ENCODE results near the gene DSCAM.

DSCAM gene

DNA sequence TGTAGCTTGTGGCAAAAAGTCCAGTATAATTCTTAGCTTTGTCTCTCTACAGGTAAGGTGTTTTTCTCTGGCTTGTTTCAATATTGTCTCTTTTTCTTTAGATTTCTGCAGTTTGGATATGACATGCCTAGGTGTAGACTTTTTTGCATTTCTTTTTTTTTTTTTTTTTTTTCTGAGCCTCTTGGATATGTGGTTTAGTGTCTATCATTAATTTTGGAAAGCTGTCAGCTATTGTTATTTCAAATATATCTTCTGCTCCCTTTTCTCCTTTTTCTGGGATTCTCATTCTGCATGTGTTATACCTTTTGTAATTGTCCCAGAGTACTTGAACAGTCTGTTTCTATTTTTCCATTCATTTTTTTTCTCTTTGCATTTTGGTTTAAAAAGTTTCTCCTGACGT lies 243.2 kb downstream of the DSCAM start:
- CTCF ChIA-PET, result interaction anchor here (0.6 kb wide), 1 partner anchor 284 kb away, joined by 3 read pairs; no protein-coding TSS in a partner anchor

DNA sequence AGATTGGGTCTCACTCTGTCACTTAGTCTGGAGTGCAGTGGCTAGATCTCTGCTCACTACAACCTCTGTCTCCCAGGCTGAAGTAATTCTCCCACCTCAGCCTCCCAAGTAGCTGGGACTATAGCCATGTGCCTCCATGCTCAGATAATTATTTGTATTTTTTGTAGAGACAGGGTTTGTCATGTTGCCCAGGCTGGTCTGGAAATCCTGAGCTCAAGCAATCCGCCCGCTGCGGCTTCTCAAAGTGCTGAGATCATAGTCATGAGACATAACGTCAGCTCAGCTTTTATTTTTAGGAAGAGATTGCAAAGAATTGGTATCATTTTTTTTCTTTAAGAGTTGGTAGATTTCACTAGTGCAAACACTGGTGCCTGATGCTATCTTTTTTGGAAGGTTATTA lies 244.9 kb downstream of the DSCAM start:
- no peak for DNase-seq
- Histone ChIP-seq H3K4me1 (ENCODE audit: control extremely low read depth in 1 of 4, control insufficient read depth in 4 of 4, insufficient read depth in 4 of 4, low read length in 3 of 4) (no peaks in the 10 kb centered on the region), H3K4me3 (ENCODE audit: control insufficient read depth in 1 of 7, extremely low read depth in 1 of 7, insufficient read depth in 4 of 7, low read depth in 2 of 7, low read length in 6 of 7) (no peak overlapping the region), H3K9me3 (ENCODE audit: control extremely low read depth in 1 of 5, control insufficient read depth in 4 of 5, insufficient read depth in 2 of 5, low read depth in 1 of 5, low read length in 4 of 5) (peaks cover 0 to 2% (median 0%) of the 10 kb centered on the region in 5 experiments), H3K36me3 (ENCODE audit: control insufficient read depth in 4 of 4, insufficient read depth in 4 of 4, low read length in 3 of 4) (no peaks in the 10 kb centered on the region), H3K27me3 (replicated peaks in 2 of 5; ENCODE audit: control insufficient read depth in 4 of 5, insufficient read depth in 5 of 5, low read length in 4 of 5) (no peaks in the 10 kb centered on the region), H3K27ac (ENCODE audit: insufficient read depth in 1 of 2, low read depth in 1 of 2, low read length in 2 of 2, poor library complexity in 1 of 2, severe bottlenecking in 2 of 2) (no peak overlapping the region)
- ChIA-PET POLR2A (no interaction called here), CTCF (no interaction called here)
- 100% methylated on average over 3 of the region's 4 CpGs for WGBS (ENCODE audit: insufficient coverage)

More for the DNA sequence above, 243.2 kb downstream of the DSCAM start:
- peaks cover 0 to 2% (median 0%) of the 10 kb centered on the region in 5 experiments for H3K9me3 ChIP-seq (ENCODE audit: control extremely low read depth in 1 of 5, control insufficient read depth in 4 of 5, insufficient read depth in 2 of 5, low read depth in 1 of 5, low read length in 4 of 5)
- POLR2A ChIA-PET, result no interaction called here
- no peak overlapping the region for H3K4me3 ChIP-seq (ENCODE audit: control insufficient read depth in 1 of 7, extremely low read depth in 1 of 7, insufficient read depth in 4 of 7, low read depth in 2 of 7, low read length in 6 of 7)
- no peaks in the 10 kb centered on the region for H3K4me1 ChIP-seq (ENCODE audit: control extremely low read depth in 1 of 4, control insufficient read depth in 4 of 4, insufficient read depth in 4 of 4, low read length in 3 of 4)
- no peaks in the 10 kb centered on the region for H3K27me3 ChIP-seq (replicated peaks in 2 of 5; ENCODE audit: control insufficient read depth in 4 of 5, insufficient read depth in 5 of 5, low read length in 4 of 5)
- WGBS (ENCODE audit: insufficient coverage), result no CpG with 5 or more reads among the region's 1 CpG
- no peak for DNase-seq
- H3K27ac ChIP-seq (ENCODE audit: insufficient read depth in 1 of 2, low read depth in 1 of 2, low read length in 2 of 2, poor library complexity in 1 of 2, severe bottlenecking in 2 of 2), result no peak overlapping the region
- H3K36me3 ChIP-seq (ENCODE audit: control insufficient read depth in 4 of 4, insufficient read depth in 4 of 4, low read length in 3 of 4), result no peaks in the 10 kb centered on the region

DNA sequence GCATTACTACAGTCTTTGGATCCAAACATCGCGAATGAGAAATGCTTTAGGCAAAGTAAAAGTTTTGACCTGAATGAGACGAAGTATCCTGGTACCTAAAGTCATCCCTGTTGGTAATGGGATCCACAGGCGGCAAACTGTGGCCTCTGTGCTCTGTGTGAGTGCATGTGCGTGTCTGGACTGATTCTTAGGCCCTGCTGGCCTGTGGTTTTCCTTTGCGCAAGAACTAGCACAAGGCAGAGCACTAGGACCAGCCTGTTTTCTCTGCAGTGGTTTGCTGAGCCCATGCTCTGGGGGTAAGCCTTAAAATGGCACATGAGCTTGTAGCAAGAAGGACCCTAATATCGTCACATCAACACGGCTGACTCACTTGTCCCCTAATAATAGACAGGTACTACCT lies 251.2 kb downstream of the DSCAM start:
- no peaks in the 10 kb centered on the region for H3K36me3 ChIP-seq (ENCODE audit: control insufficient read depth in 4 of 4, insufficient read depth in 4 of 4, low read length in 3 of 4)
- no peak overlapping the region for H3K27ac ChIP-seq (ENCODE audit: insufficient read depth in 1 of 2, low read depth in 1 of 2, low read length in 2 of 2, poor library complexity in 1 of 2, severe bottlenecking in 2 of 2)
- POLR2A ChIA-PET, result no interaction called here
- DNase-seq, result no peak
- H3K4me3 ChIP-seq (ENCODE audit: control insufficient read depth in 1 of 7, extremely low read depth in 1 of 7, insufficient read depth in 4 of 7, low read depth in 2 of 7, low read length in 6 of 7), result no peak overlapping the region
- H3K27me3 ChIP-seq (replicated peaks in 2 of 5; ENCODE audit: control insufficient read depth in 4 of 5, insufficient read depth in 5 of 5, low read length in 4 of 5), result no peaks in the 10 kb centered on the region
- no peaks in the 10 kb centered on the region for H3K9me3 ChIP-seq (ENCODE audit: control extremely low read depth in 1 of 5, control insufficient read depth in 4 of 5, insufficient read depth in 2 of 5, low read depth in 1 of 5, low read length in 4 of 5)
- no peaks in the 10 kb centered on the region for H3K4me1 ChIP-seq (ENCODE audit: control extremely low read depth in 1 of 4, control insufficient read depth in 4 of 4, insufficient read depth in 4 of 4, low read length in 3 of 4)
- CTCF ChIA-PET, result no interaction called here
- WGBS (ENCODE audit: insufficient coverage), result 96% methylated on average over 6 of the region's 8 CpGs

DNA sequence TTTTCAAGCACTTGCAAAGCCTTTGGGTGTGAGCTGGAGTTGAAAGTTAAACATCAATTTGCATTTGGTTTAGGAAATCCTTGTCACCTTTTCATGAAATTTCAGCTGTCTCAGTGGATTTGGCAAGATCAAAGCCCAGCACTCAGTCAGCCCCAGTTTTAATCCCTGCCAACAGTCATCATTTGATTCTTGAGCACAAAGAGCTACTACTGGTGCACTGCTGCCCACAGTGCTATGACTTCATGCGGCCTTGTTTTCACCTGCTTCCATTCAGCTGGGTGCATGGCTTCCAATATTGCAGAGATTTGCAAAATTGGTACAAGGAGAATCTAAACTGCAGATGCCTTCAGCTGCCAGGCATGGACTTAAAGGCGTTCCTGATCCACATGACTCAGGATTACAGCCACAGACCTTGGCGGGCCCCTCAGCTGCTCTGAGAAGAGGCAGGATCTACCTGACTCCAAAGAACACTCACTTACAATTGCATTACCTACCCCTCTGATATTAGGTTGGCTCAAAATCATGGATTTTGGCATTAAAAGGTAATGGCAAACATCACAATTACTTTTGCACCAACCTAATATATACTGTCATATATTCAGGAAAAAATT lies 259.1 kb downstream of the DSCAM start:
- Histone ChIP-seq H3K9me3 (ENCODE audit: control extremely low read depth in 1 of 5, control insufficient read depth in 4 of 5, insufficient read depth in 2 of 5, low read depth in 1 of 5, low read length in 4 of 5) (no peaks in the 10 kb centered on the region), H3K4me3 (ENCODE audit: control insufficient read depth in 1 of 7, extremely low read depth in 1 of 7, insufficient read depth in 4 of 7, low read depth in 2 of 7, low read length in 6 of 7) (no peak overlapping the region), H3K4me1 (ENCODE audit: control extremely low read depth in 1 of 4, control insufficient read depth in 4 of 4, insufficient read depth in 4 of 4, low read length in 3 of 4) (no peaks in the 10 kb centered on the region), H3K27ac (ENCODE audit: insufficient read depth in 1 of 2, low read depth in 1 of 2, low read length in 2 of 2, poor library complexity in 1 of 2, severe bottlenecking in 2 of 2) (no peak overlapping the region), H3K36me3 (ENCODE audit: control insufficient read depth in 4 of 4, insufficient read depth in 4 of 4, low read length in 3 of 4) (no peaks in the 10 kb centered on the region), H3K27me3 (replicated peaks in 2 of 5; ENCODE audit: control insufficient read depth in 4 of 5, insufficient read depth in 5 of 5, low read length in 4 of 5) (peaks cover 0 to 3% (median 0%) of the 10 kb centered on the region in 5 experiments)
- POLR2A ChIA-PET, result no interaction called here
- 100% methylated on average over 3 of the region's 3 CpGs for WGBS (ENCODE audit: insufficient coverage)
- DNase-seq, result no peak
- CTCF ChIA-PET, result no interaction called here

DNA sequence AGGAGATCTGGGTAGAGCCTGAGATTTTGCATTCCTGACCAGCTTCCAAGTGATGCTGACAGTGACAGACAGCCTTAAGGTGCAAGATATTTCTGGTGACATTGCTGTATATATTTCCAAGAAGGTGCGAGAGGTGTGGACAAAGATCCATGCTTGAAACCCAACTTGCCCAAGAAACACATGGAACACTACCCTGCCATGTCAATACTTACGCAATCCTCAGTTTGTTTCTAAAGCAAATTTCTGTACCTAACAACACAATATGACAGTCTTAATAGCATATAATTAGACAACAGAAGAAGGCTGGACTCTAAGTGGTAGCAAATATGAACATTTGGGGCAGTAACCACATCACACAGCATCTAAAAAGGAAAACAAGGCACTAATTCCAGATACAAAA lies 260.4 kb downstream of the DSCAM start:
- no CpG with 5 or more reads among the region's 2 CpGs for WGBS (ENCODE audit: insufficient coverage)
- no peak overlapping the region for H3K4me3 ChIP-seq (ENCODE audit: control insufficient read depth in 1 of 7, extremely low read depth in 1 of 7, insufficient read depth in 4 of 7, low read depth in 2 of 7, low read length in 6 of 7)
- no peaks in the 10 kb centered on the region for H3K4me1 ChIP-seq (ENCODE audit: control extremely low read depth in 1 of 4, control insufficient read depth in 4 of 4, insufficient read depth in 4 of 4, low read length in 3 of 4)
- H3K36me3 ChIP-seq (ENCODE audit: control insufficient read depth in 4 of 4, insufficient read depth in 4 of 4, low read length in 3 of 4), result no peaks in the 10 kb centered on the region
- H3K27ac ChIP-seq (ENCODE audit: insufficient read depth in 1 of 2, low read depth in 1 of 2, low read length in 2 of 2, poor library complexity in 1 of 2, severe bottlenecking in 2 of 2), result no peak overlapping the region
- POLR2A ChIA-PET, result no interaction called here
- peaks cover 0 to 3% (median 0%) of the 10 kb centered on the region in 5 experiments for H3K27me3 ChIP-seq (replicated peaks in 2 of 5; ENCODE audit: control insufficient read depth in 4 of 5, insufficient read depth in 5 of 5, low read length in 4 of 5)
- H3K9me3 ChIP-seq (ENCODE audit: control extremely low read depth in 1 of 5, control insufficient read depth in 4 of 5, insufficient read depth in 2 of 5, low read depth in 1 of 5, low read length in 4 of 5), result no peaks in the 10 kb centered on the region
- DNase-seq, result no peak
- CTCF ChIA-PET, result no interaction called here

DNA sequence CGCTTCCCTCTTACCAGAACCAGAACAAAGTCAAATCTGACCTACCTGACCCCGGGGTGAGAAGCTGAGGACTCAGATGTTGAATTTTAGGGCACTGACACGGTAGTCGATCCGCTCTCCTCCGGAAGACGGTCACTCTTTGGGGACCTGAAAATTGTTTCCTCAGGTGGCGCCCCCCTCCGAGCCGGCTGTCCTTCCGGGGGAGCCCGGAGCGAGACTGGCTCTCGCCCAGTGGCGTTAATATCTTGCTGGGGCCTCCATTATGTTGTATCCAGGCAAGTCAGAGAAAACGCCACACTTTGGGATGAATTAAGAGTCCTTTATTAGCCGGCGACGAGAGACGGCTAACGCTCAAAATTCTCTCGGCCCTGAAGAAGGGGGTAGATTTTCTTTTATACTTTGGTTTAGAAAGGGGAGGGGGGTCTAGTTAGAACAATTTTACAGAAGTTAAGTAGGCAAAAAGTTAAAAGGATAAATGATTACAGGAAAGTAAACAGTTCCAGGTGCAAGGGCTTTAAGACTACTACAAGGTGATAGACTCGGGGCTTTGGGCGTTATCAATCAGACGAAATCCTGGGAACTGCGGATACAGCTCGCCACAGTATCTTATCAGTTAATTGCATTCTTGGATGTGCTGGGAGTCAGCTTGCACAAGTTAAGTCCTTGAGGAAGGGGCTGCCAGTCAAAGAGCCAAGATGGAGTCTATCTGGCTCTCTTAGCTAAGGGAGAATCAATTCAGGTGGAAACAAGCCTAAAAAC lies 269.5 kb downstream of the DSCAM start:
- ChIA-PET POLR2A (no interaction called here), CTCF (no interaction called here)

DNA sequence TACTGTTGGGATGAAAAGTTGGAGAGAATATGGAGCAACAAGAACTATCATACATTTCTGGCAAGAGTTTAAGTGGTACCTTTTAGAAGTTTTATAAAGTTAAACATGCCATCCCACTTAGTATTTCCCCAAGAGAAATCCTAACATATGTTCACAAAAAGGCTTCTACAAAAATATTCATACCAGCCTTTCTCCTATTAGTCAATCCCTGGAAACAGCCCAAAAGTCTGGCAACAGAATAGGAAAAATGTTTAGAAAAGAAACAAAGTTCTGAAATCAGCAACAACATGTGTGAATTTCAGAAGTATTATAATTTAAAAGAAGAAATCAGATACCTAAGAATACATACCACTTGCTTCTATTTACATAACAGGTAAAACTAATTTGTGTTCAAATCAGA lies 271.0 kb downstream of the DSCAM start:
- H3K9me3 ChIP-seq (ENCODE audit: control extremely low read depth in 1 of 5, control insufficient read depth in 4 of 5, insufficient read depth in 2 of 5, low read depth in 1 of 5, low read length in 4 of 5), result no peaks in the 10 kb centered on the region
- H3K27me3 ChIP-seq (replicated peaks in 2 of 5; ENCODE audit: control insufficient read depth in 4 of 5, insufficient read depth in 5 of 5, low read length in 4 of 5), result no peaks in the 10 kb centered on the region
- DNase-seq, result no peak
- ChIA-PET POLR2A (no interaction called here), CTCF (no interaction called here)
- no peaks in the 10 kb centered on the region for H3K4me1 ChIP-seq (ENCODE audit: control extremely low read depth in 1 of 4, control insufficient read depth in 4 of 4, insufficient read depth in 4 of 4, low read length in 3 of 4)
- H3K27ac ChIP-seq (ENCODE audit: insufficient read depth in 1 of 2, low read depth in 1 of 2, low read length in 2 of 2, poor library complexity in 1 of 2, severe bottlenecking in 2 of 2), result no peak overlapping the region
- H3K4me3 ChIP-seq (ENCODE audit: control insufficient read depth in 1 of 7, extremely low read depth in 1 of 7, insufficient read depth in 4 of 7, low read depth in 2 of 7, low read length in 6 of 7), result no peak overlapping the region
- no peaks in the 10 kb centered on the region for H3K36me3 ChIP-seq (ENCODE audit: control insufficient read depth in 4 of 4, insufficient read depth in 4 of 4, low read length in 3 of 4)

More for the DNA sequence above, 269.5 kb downstream of the DSCAM start:
- no peaks in the 10 kb centered on the region for H3K27me3 ChIP-seq (replicated peaks in 2 of 5; ENCODE audit: control insufficient read depth in 4 of 5, insufficient read depth in 5 of 5, low read length in 4 of 5)
- H3K27ac ChIP-seq (ENCODE audit: insufficient read depth in 1 of 2, low read depth in 1 of 2, low read length in 2 of 2, poor library complexity in 1 of 2, severe bottlenecking in 2 of 2), result no peak overlapping the region
- 98% methylated on average over 26 of the region's 27 CpGs for WGBS (ENCODE audit: insufficient coverage)
- no peaks in the 10 kb centered on the region for H3K36me3 ChIP-seq (ENCODE audit: control insufficient read depth in 4 of 4, insufficient read depth in 4 of 4, low read length in 3 of 4)
- DNase-seq, result no peak
- H3K9me3 ChIP-seq (ENCODE audit: control extremely low read depth in 1 of 5, control insufficient read depth in 4 of 5, insufficient read depth in 2 of 5, low read depth in 1 of 5, low read length in 4 of 5), result no peaks in the 10 kb centered on the region
- H3K4me3 ChIP-seq (ENCODE audit: control insufficient read depth in 1 of 7, extremely low read depth in 1 of 7, insufficient read depth in 4 of 7, low read depth in 2 of 7, low read length in 6 of 7), result no peak overlapping the region
- no peaks in the 10 kb centered on the region for H3K4me1 ChIP-seq (ENCODE audit: control extremely low read depth in 1 of 4, control insufficient read depth in 4 of 4, insufficient read depth in 4 of 4, low read length in 3 of 4)

All from common myeloid progenitor, CD34-positive (primary cell).